Measurements from ENCODE around the gene DSE.

DNA sequence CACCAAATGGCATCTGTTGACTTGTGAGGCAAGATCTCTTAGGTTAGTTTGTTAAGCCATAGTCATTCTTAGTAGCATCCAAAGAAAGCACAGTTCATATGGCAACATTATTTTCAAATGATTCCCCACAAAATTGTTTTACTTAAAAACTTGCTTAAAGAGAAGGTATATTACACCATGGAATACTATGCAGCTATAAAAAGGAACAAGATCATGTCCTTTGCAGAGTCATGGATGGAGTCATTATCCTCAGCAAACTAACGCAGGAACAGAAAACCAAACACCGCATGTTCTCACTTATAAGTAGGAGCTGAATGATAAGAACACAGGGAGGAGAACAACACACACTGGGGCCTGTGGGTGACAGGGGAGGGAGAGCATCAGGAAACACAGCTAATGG is 10.9 kb upstream of the DSE start:
- no peak for TF ChIP-seq GATA3 (IDR thresholded peaks at IDR 0.05; ENCODE audit: low read depth, low read length)
- TF ChIP-seq GATA2 (IDR thresholded peaks at IDR 0.05; ENCODE audit: low read depth, low read length): no peak

All from SH-SY5Y (cell line).